LNCaP clone FGC (cell line): ENCODE results near the gene CBFA2T2.
"Not testable (repeated sequence)": the region's sequence is repeated elsewhere in the genome, so short reads cannot be mapped to it uniquely, and the experiment has no call there.

Source experiments
- DNase-seq: peaks from one replicate; pipeline ENCODE4 v3.0.0-alpha.2; 2011; ENCODE audit warnings: low read depth
- H3K4me3 ChIP-seq: 2 replicates; pipeline ENCODE4 v1.5.1; 2011; ENCODE audit warnings: mild to moderate bottlenecking, low read depth, low read length, control low read depth
- CTCF ChIP-seq: IDR thresholded peaks from 2 replicates; pipeline ENCODE4 v1.5.1; 2012; ENCODE audit warnings: mild to moderate bottlenecking; ENCODE audit not compliant: control insufficient read depth, insufficient read depth; ENCODE audit errors: extremely low read depth

Gene CBFA2T2

GRCh38 chr20:33444797-33445560, 44.9 kb upstream of the CBFA2T2 start:
- TF ChIP-seq CTCF, result 0 out of 2 replicates have a peak, but pooled peaks have one; percentile 19
- DNase-seq, result no peak
- no peak overlapping the region for H3K4me3 ChIP-seq

- no peak for TF ChIP-seq CTCF
- no peak overlapping the region for H3K4me3 ChIP-seq
- DNase-seq, result no peak
These were observed 43.8 kb upstream of the CBFA2T2 start for GRCh38 chr20:33445881-33446625.

- no peak for DNase-seq
- TF ChIP-seq CTCF, result no peak
- no peak overlapping the region for H3K4me3 ChIP-seq
These were observed 39.0 kb upstream of the CBFA2T2 start for GRCh38 chr20:33450867-33451266.

GRCh38 chr20:33456916-33457642, 32.8 kb upstream of the CBFA2T2 start:
- H3K4me3 ChIP-seq, result not testable (repeated sequence)
- TF ChIP-seq CTCF, result peak; percentile 91
- peak; percentile 67 for DNase-seq

GRCh38 chr20:33459599-33459998, 30.3 kb upstream of the CBFA2T2 start:
- no peak for TF ChIP-seq CTCF
- no peak overlapping the region for H3K4me3 ChIP-seq
- no peak for DNase-seq

- no peak overlapping the region for H3K4me3 ChIP-seq
- no peak for DNase-seq
- no peak for TF ChIP-seq CTCF
These were observed 29.2 kb upstream of the CBFA2T2 start for GRCh38 chr20:33460711-33461110.
